H9 (cell line): Measurements from ENCODE around the gene CLUH. TPM values are rescaled to one million over a fixed set of nuclear protein-coding genes. Genes with fewer than 3 reads are reported as not detected.
A peak's percentile ranks its signal among the peaks of the same experiment; 100 is the strongest.

Source experiments
- DNase-seq: peaks from one replicate; pipeline ENCODE4 v3.0.0-alpha.2; 2017
- H2AFZ ChIP-seq: one replicate; pipeline ENCODE4 v1.6.1; 2013; ENCODE audit warnings: mild to moderate bottlenecking, low read length, control low read depth, moderate library complexity
- H2AK5ac ChIP-seq: 2 replicates; pipeline ENCODE4 v1.6.1; 2013; ENCODE audit warnings: low read length, control low read depth, mixed read lengths; ENCODE audit not compliant: insufficient read length
- H2BK120ac ChIP-seq: one replicate; pipeline ENCODE4 v1.6.1; 2013; ENCODE audit warnings: low read depth, mild to moderate bottlenecking, low read length, control low read depth, inconsistent platforms; ENCODE audit not compliant: poor library complexity, severe bottlenecking
- H2BK12ac ChIP-seq: 2 replicates; pipeline ENCODE4 v1.6.1; 2013; ENCODE audit warnings: low read length, control low read depth, mixed read lengths, low read depth; ENCODE audit not compliant: insufficient read length
- H2BK15ac ChIP-seq: 2 replicates; pipeline ENCODE4 v1.6.1; 2013; ENCODE audit warnings: low read depth, low read length, control low read depth
- H2BK20ac ChIP-seq: one replicate; pipeline ENCODE4 v1.6.1; 2013; ENCODE audit warnings: low read depth, mild to moderate bottlenecking, low read length, control low read depth, inconsistent platforms; ENCODE audit not compliant: poor library complexity, severe bottlenecking
- H2BK5ac ChIP-seq: 2 replicates; pipeline ENCODE4 v1.6.1; 2013; ENCODE audit warnings: low read length, control low read depth, mixed read lengths; ENCODE audit not compliant: insufficient read length
- H3K14ac ChIP-seq: 2 replicates; pipeline ENCODE4 v1.6.1; 2013; ENCODE audit warnings: low read length, control low read depth; ENCODE audit not compliant: insufficient read depth
- H3K18ac ChIP-seq: 2 replicates; pipeline ENCODE4 v1.6.1; 2013; ENCODE audit warnings: low read depth, mild to moderate bottlenecking, mixed read lengths, low read length, control low read depth; ENCODE audit not compliant: insufficient read length
- H3K23ac ChIP-seq: 2 replicates; pipeline ENCODE4 v1.6.1; 2013; ENCODE audit warnings: low read length, control low read depth, mixed read lengths, low read depth; ENCODE audit not compliant: insufficient read length
- H3K23me2 ChIP-seq: 2 replicates; pipeline ENCODE4 v1.6.1; 2013; ENCODE audit warnings: low read depth, mild to moderate bottlenecking, mixed read lengths, low read length, control low read depth; ENCODE audit not compliant: insufficient read length, poor library complexity, severe bottlenecking
- H3K27ac ChIP-seq: 2 replicates; pipeline ENCODE4 v1.5.1; 2013; ENCODE audit warnings: low read length, control low read depth, mixed read lengths, low read depth; ENCODE audit not compliant: insufficient read length
- H3K27me3 ChIP-seq: 2 replicates; pipeline ENCODE4 v1.6.1; 2013; ENCODE audit warnings: low read length, control low read depth, inconsistent platforms; ENCODE audit not compliant: insufficient read depth
- H3K4ac ChIP-seq: 2 replicates; pipeline ENCODE4 v1.6.1; 2013; ENCODE audit warnings: low read depth, mild to moderate bottlenecking, control low read depth, inconsistent platforms, low read length, moderate library complexity
- H3K4me1 ChIP-seq: 2 replicates; pipeline ENCODE4 v1.6.1; 2013; ENCODE audit warnings: low read length, control low read depth, inconsistent platforms; ENCODE audit not compliant: insufficient read depth
- H3K4me2 ChIP-seq: 2 replicates; pipeline ENCODE4 v1.6.1; 2013; ENCODE audit warnings: low read length, control low read depth, mixed read lengths; ENCODE audit not compliant: insufficient read length, insufficient read depth
- H3K56ac ChIP-seq: 2 replicates; pipeline ENCODE4 v1.6.1; 2013; ENCODE audit warnings: low read depth, mild to moderate bottlenecking, mixed read lengths, low read length, control low read depth; ENCODE audit not compliant: insufficient read length
- H3K79me1 ChIP-seq: 2 replicates; pipeline ENCODE4 v1.6.1; 2013; ENCODE audit warnings: low read depth, mild to moderate bottlenecking, moderate library complexity, low read length, control low read depth, inconsistent platforms; ENCODE audit not compliant: insufficient read depth, poor library complexity, severe bottlenecking
- H3K79me2 ChIP-seq: 2 replicates; pipeline ENCODE4 v1.6.1; 2013; ENCODE audit warnings: low read length, control low read depth, inconsistent platforms; ENCODE audit not compliant: insufficient read depth
- H3K9ac ChIP-seq: 2 replicates; pipeline ENCODE4 v1.6.1; 2013; ENCODE audit warnings: low read length, control low read depth, mixed read lengths; ENCODE audit not compliant: insufficient read length; ENCODE audit errors: extremely low read depth
- H3K9me3 ChIP-seq: one replicate; pipeline ENCODE4 v1.6.1; 2013; ENCODE audit warnings: low read depth, low read length, inconsistent platforms; ENCODE audit not compliant: control insufficient read depth
- H3T11ph ChIP-seq: one replicate; pipeline ENCODE4 v1.6.1; 2013; ENCODE audit warnings: mild to moderate bottlenecking, low read length, control low read depth, inconsistent platforms
- H4K20me1 ChIP-seq: one replicate; pipeline ENCODE4 v1.6.1; 2013; ENCODE audit not compliant: control insufficient read depth, insufficient read length, insufficient read depth
- H4K5ac ChIP-seq: 2 replicates; pipeline ENCODE4 v1.6.1; 2013; ENCODE audit warnings: low read depth, mild to moderate bottlenecking, mixed read lengths, low read length, control low read depth; ENCODE audit not compliant: insufficient read length
- H4K8ac ChIP-seq: replicated peaks from 2 replicates; pipeline ENCODE4 v1.6.1; 2013; ENCODE audit warnings: low read length, control low read depth, mixed read lengths, low read depth; ENCODE audit not compliant: insufficient read length
- H4K91ac ChIP-seq: 2 replicates; pipeline ENCODE4 v1.6.1; 2013; ENCODE audit warnings: low read depth, mild to moderate bottlenecking, moderate library complexity, mixed read lengths, low read length, control low read depth; ENCODE audit not compliant: insufficient read length
- H3K27ac Mint-ChIP-seq, 3 experiments: 2 replicates in 2 of 3; 3 replicates in 1 of 3; pipeline ENCODE4 v1.8.0; 2020 to 2021; ENCODE audit warnings: mixed read lengths in 3 of 3, mild to moderate bottlenecking in 1 of 3, moderate library complexity in 1 of 3
- H3K27me3 Mint-ChIP-seq: 2 replicates; pipeline ENCODE4 v1.8.0; 2021; ENCODE audit warnings: low read depth, mild to moderate bottlenecking, moderate library complexity, mixed read lengths
- H3K36me3 Mint-ChIP-seq, 3 experiments: 2 replicates in 2 of 3; 3 replicates in 1 of 3; pipeline ENCODE4 v1.8.0; 2020 to 2021; ENCODE audit warnings: low read depth in 3 of 3, mixed read lengths in 3 of 3; ENCODE audit not compliant: insufficient read depth in 1 of 3
- H3K4me1 Mint-ChIP-seq, 2 experiments: 2 replicates each; pipeline ENCODE4 v1.8.0; 2020; ENCODE audit warnings: mixed read lengths in 2 of 2
- H3K4me3 Mint-ChIP-seq, 2 experiments: 2 replicates in 1 of 2; 3 replicates in 1 of 2; pipeline ENCODE4 v1.8.0; 2020 to 2021; ENCODE audit warnings: mild to moderate bottlenecking in 2 of 2, mixed read lengths in 2 of 2, moderate library complexity in 1 of 2
- H3K9me3 Mint-ChIP-seq, 2 experiments: 2 replicates in 1 of 2; 3 replicates in 1 of 2; pipeline ENCODE4 v1.8.0; 2020; ENCODE audit warnings: mild to moderate bottlenecking in 2 of 2, mixed read lengths in 2 of 2, moderate library complexity in 1 of 2
- CTCF ChIP-seq: fragments of 200-600 bp; sonication (generic); conservative IDR thresholded peaks from 3 replicates; pipeline ENCODE4 v1.8.0; 2021; ENCODE audit warnings: antibody characterized with exemption, mild to moderate bottlenecking
- WGBS: extraction: QIAGEN DNeasy Blood & Tissue Kit; methylation state at CpG from one replicate; pipeline ENCODE4 v1.1.7; 2013; ENCODE audit warnings: missing lambda C conversion rate, low lambda C conversion rate, mixed read lengths; ENCODE audit not compliant: insufficient read length; ENCODE audit errors: extremely low coverage; 5-methylcytosine and 5-hydroxymethylcytosine counted together
- total RNA-seq: library from RNA; stranded (reverse); gene quantifications from 2 replicates; pipeline ENCODE4 v1.2.1, GENCODE V29; 2021

CLUH gene
- total RNA-seq, 1 experiment from 2014 or later = 91.3 TPM

DNA sequence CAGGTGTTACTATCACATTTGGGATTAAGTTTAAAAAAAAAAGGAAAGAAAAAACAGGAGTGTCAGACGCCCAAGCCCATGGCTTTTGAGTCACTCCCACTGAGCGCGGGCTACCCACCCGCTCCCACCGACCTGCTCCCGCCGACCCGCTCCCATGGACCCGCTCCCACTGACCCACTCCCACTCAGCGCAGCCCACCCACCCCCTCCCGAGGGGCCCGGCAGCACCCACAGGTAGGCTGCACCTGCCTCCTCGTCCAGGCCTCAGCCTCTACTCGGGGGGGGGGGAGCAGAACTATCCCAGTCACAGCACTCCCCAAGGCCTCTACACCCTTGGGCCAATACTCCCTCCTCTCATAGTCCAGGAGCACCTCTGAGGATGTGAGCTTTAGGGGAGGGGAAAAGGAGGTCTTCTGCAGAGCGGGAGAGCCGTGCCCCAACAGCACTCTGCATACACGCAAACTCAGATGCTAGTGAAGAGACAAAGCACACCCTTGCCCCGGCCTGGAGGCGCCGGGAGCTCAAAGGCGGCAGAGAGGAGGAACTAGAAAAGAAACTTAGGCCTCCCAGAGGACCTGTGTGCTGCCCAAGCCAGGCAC, 2.9 kb downstream of the CLUH start:
- Histone ChIP-seq H3K23ac (no peak overlapping the region), H2BK12ac (no peak overlapping the region), H2AFZ (no peak overlapping the region), H3K27ac (no peak overlapping the region), H3K9me3 (no peaks in the 10 kb centered on the region), H3K4ac (no peak overlapping the region), H3K79me2 (peaks cover 17% of the 10 kb centered on the region; the same call in 1 of the 2 replicates), H2BK20ac (no peak overlapping the region), H4K8ac (no peak overlapping the region), H3T11ph (no peak overlapping the region), H3K27me3 (no peaks in the 10 kb centered on the region; the same call in 1 of the 2 replicates), H3K18ac (no peak overlapping the region), H3K9ac (no peak overlapping the region), H2BK120ac (no peak overlapping the region), H3K56ac (no peak overlapping the region), H2BK5ac (no peak overlapping the region), H4K5ac (no peak overlapping the region), H2AK5ac (no peak overlapping the region), H4K20me1 (no peaks in the 10 kb centered on the region), H3K79me1 (no peaks in the 10 kb centered on the region), H3K4me2 (no peak overlapping the region), H3K23me2 (peaks cover 13% of the 10 kb centered on the region), H2BK15ac (no peak overlapping the region), H3K4me1 (peaks cover 4% of the 10 kb centered on the region; the same call in 1 of the 2 replicates), H4K91ac (no peak overlapping the region), H3K14ac (no peak overlapping the region)
- WGBS = no CpG with 5 or more reads among the region's 21 CpGs
- DNase-seq = no peak
- peaks cover 0 to 11% (median under 1%) of the 10 kb centered on the region in 3 experiments; a peak in 2 of 7 replicates for H3K36me3 Mint-ChIP-seq
- TF ChIP-seq CTCF = no peak
- H3K27ac Mint-ChIP-seq = peak overlapping the region; percentile 57 to 89 (median 89); a peak in 2 of 7 replicates
- H3K4me1 Mint-ChIP-seq = peaks cover 47 to 61% of the 10 kb centered on the region in 2 experiments
- no peaks in the 10 kb centered on the region; a peak in 1 of 5 replicates for H3K9me3 Mint-ChIP-seq
- H3K4me3 Mint-ChIP-seq = no peak overlapping the region
- peaks cover 16% of the 10 kb centered on the region for H3K27me3 Mint-ChIP-seq
